ENCODE measurements around the gene WDSUB1.

The WDSUB1 gene

GRCh38 chr2:159286709-159287441 is 372 bp upstream of the WDSUB1 start:
- ChIA-PET CTCF (interaction anchor here (1.0 to 2.5 kb wide), 4 partner anchors 13 to 683 kb away, joined by 3 to 7 read pairs (median 3); no protein-coding TSS in a partner anchor), POLR2A (interaction anchor here (0.6 to 0.7 kb wide), 2 partner anchors 15 to 73 kb away, joined by 3 read pairs; no protein-coding TSS in a partner anchor)
- peak; percentile 99 for DNase-seq (ENCODE audit: extremely low spot score)
- no peak for TF ChIP-seq CTCF (IDR thresholded peaks at IDR 0.05; ENCODE audit: control extremely low read depth, extremely low read depth, low read depth, missing control alignments)

- CTCF ChIA-PET: interaction anchor here (0.9 to 2.5 kb wide), 5 partner anchors 11 to 189 kb away, joined by 3 to 7 read pairs (median 3); no protein-coding TSS in a partner anchor
- no peak for TF ChIP-seq CTCF (IDR thresholded peaks at IDR 0.05; ENCODE audit: control extremely low read depth, extremely low read depth, low read depth, missing control alignments)
- POLR2A ChIA-PET: interaction anchor here (0.9 kb wide), 1 partner anchor 35 kb away, joined by 6 read pairs; no protein-coding TSS in a partner anchor
- DNase-seq (ENCODE audit: extremely low spot score): no peak
These were observed 1.1 kb downstream of the WDSUB1 start for GRCh38 chr2:159285433-159285832.

- POLR2A ChIA-PET: no interaction called here
- TF ChIP-seq CTCF (IDR thresholded peaks at IDR 0.05; ENCODE audit: control extremely low read depth, extremely low read depth, low read depth, missing control alignments): no peak
- CTCF ChIA-PET: interaction anchor here (1.5 kb wide), 1 partner anchor 9 kb away, joined by 5 read pairs; no protein-coding TSS in a partner anchor
These were observed 3.0 kb downstream of the WDSUB1 start for GRCh38 chr2:159283529-159283928.

GRCh38 chr2:159281002-159281401 is 5.5 kb downstream of the WDSUB1 start:
- no peak for TF ChIP-seq CTCF (IDR thresholded peaks at IDR 0.05; ENCODE audit: control extremely low read depth, extremely low read depth, low read depth, missing control alignments)
- ChIA-PET CTCF (interaction anchor here (1.1 kb wide), 2 partner anchors 10 to 65 kb away, joined by 3 read pairs; no protein-coding TSS in a partner anchor), POLR2A (no interaction called here)
- no peak for DNase-seq (ENCODE audit: extremely low spot score)

More at GRCh38 chr2:159283529-159283928, 3.0 kb downstream of the WDSUB1 start:
- DNase-seq (ENCODE audit: extremely low spot score): no peak

GRCh38 chr2:159279700-159280099 is 6.8 kb downstream of the WDSUB1 start:
- no peak for TF ChIP-seq CTCF (IDR thresholded peaks at IDR 0.05; ENCODE audit: control extremely low read depth, extremely low read depth, low read depth, missing control alignments)
- ChIA-PET CTCF (interaction anchor here (1.1 to 2.0 kb wide), 2 partner anchors 11 to 19 kb away, joined by 3 to 5 read pairs; no protein-coding TSS in a partner anchor), POLR2A (no interaction called here)
- DNase-seq (ENCODE audit: extremely low spot score): no peak

GRCh38 chr2:159275111-159275510 is 11.4 kb downstream of the WDSUB1 start:
- TF ChIP-seq CTCF (IDR thresholded peaks at IDR 0.05; ENCODE audit: control extremely low read depth, extremely low read depth, low read depth, missing control alignments): no peak
- CTCF ChIA-PET: interaction anchor here (1.2 to 1.8 kb wide), 3 partner anchors 9 to 18 kb away, joined by 5 to 7 read pairs (median 5); partner anchors contain the start of gene WDSUB1
- POLR2A ChIA-PET: no interaction called here

More at GRCh38 chr2:159275111-159275510, 11.4 kb downstream of the WDSUB1 start:
- no peak for DNase-seq (ENCODE audit: extremely low spot score)

All from GM10248 (cell line).